Motor neuron (in vitro differentiated cells): Measurements from ENCODE around the gene PPIF. TPM values are rescaled to one million over a fixed set of nuclear protein-coding genes. Genes with fewer than 3 reads are reported as not detected.
"Not testable (repeated sequence)": the region's sequence is repeated elsewhere in the genome, so short reads cannot be mapped to it uniquely, and the experiment has no call there.

Source experiments
- ATAC-seq, 8 experiments: fragments of 200-7000 bp; cut with Tn5 transposase; replicated peaks in 6 of 8; 2 replicates each; pipeline ENCODE4 v1.8.0; 2021; ENCODE audit warnings: mild to moderate bottlenecking in 8 of 8, moderate library complexity in 8 of 8
- H3K27ac ChIP-seq, 2 donors: fragments of 250-450 bp; sonication (Bioruptor Pico); 2 replicates each; pipeline ENCODE4 v1.9.0; 2021; ENCODE audit warnings: antibody characterized with exemption in 2 of 2, mild to moderate bottlenecking in 2 of 2, moderate library complexity in 1 of 2
- H3K4me1 ChIP-seq, 2 donors: fragments of 250-450 bp; sonication (Bioruptor Pico); replicated peaks in 1 of 2; 2 replicates each; pipeline ENCODE4 v1.6.1; 2021; ENCODE audit warnings: antibody characterized with exemption in 2 of 2, mild to moderate bottlenecking in 2 of 2, moderate library complexity in 1 of 2
- H3K4me3 ChIP-seq, 5 donors: fragments of 250-450 bp; sonication (Bioruptor Pico); 2 replicates each; pipeline ENCODE4 v1.9.0; 2021; ENCODE audit warnings: antibody characterized with exemption in 5 of 5, mild to moderate bottlenecking in 5 of 5, moderate library complexity in 4 of 5
- WGBS, 10 experiments: fragments of 450-650 bp; shearing (Covaris generic); methylation state at CpG; one replicate each; pipeline ENCODE4 v1.0.0; 2022; 5-methylcytosine and 5-hydroxymethylcytosine counted together
- in situ Hi-C, 9 experiments: fragments of 400-800 bp; cut with MboI; loops; one replicate each; pipeline ENCODE4 v1.15.0; 2021; ENCODE audit warnings: low sequenced_read_pairs in 9 of 9, low pct_unique_long_range_greater_than_20kb in 2 of 9; ENCODE audit not compliant: unreplicated experiment in 9 of 9
- total RNA-seq, 8 experiments: library from RNA; unstranded; fragments of 300-600 nt; gene quantifications; 2 replicates each; pipeline versions ENCODE4 v1.2.3 to v1.2.4, GENCODE V29; 2022

The PPIF gene
- total RNA-seq, 8 experiments from 2014 or later: 10.3 to 90.8 (median 22.2) TPM

GRCh38 chr10:79328737-79329504, 18.3 kb upstream of the PPIF start:
- 60 to 100% (median 76%) methylated on average over 1 to 8 of the region's 14 CpGs; no CpG with 5 or more reads in 2 of the 10 experiments for WGBS, 10 experiments
- H3K4me1 ChIP-seq: no peaks in the 10 kb centered on the region
- no peak overlapping the region for H3K27ac ChIP-seq
- in situ Hi-C loops: no loop called here
- ATAC-seq: peak in 7 of 8 experiments; percentile 11 to 94 (median 75)
- no peak overlapping the region for H3K4me3 ChIP-seq

GRCh38 chr10:79329529-79329928, 17.7 kb upstream of the PPIF start:
- no peak overlapping the region for H3K4me3 ChIP-seq
- ATAC-seq: no peak
- no peaks in the 10 kb centered on the region for H3K4me1 ChIP-seq
- WGBS, 10 experiments: 80 to 100% (median 95%) methylated on average over 1 to 6 of the region's 9 CpGs; no CpG with 5 or more reads in 4 of the 10 experiments
- in situ Hi-C loops: no loop called here
- no peak overlapping the region for H3K27ac ChIP-seq

- WGBS, 10 experiments: 67 to 100% methylated on average over 1 to 2 of the region's 5 CpGs; no CpG with 5 or more reads in 8 of the 10 experiments
- no peak overlapping the region for H3K4me3 ChIP-seq
- no peak overlapping the region for H3K27ac ChIP-seq
- in situ Hi-C loops: no loop called here
- no peaks in the 10 kb centered on the region for H3K4me1 ChIP-seq
- no peak for ATAC-seq
Measured at GRCh38 chr10:79331226-79331625, 16.0 kb upstream of the PPIF start.

- WGBS, 10 experiments: 10 to 87% (median 49%) methylated on average over 2 to 5 of the region's 6 CpGs; no CpG with 5 or more reads in 5 of the 10 experiments
- no peaks in the 10 kb centered on the region for H3K4me1 ChIP-seq
- in situ Hi-C loops: no loop called here
- ATAC-seq: peak; percentile 12 to 88 (median 56)
- H3K27ac ChIP-seq: no peak overlapping the region
- H3K4me3 ChIP-seq: no peak overlapping the region
Measured at GRCh38 chr10:79331709-79332108, 15.6 kb upstream of the PPIF start.

- H3K27ac ChIP-seq, H3K4me1 ChIP-seq, H3K4me3 ChIP-seq, in situ Hi-C loops: not testable (repeated sequence)
- peak in 3 of 8 experiments; percentile 53 to 62 (median 59) for ATAC-seq
- 57 to 100% (median 71%) methylated on average over 1 of the region's 10 CpGs; no CpG with 5 or more reads in 7 of the 10 experiments for WGBS, 10 experiments
Measured at GRCh38 chr10:79332610-79333315, 14.5 kb upstream of the PPIF start.

DNA sequence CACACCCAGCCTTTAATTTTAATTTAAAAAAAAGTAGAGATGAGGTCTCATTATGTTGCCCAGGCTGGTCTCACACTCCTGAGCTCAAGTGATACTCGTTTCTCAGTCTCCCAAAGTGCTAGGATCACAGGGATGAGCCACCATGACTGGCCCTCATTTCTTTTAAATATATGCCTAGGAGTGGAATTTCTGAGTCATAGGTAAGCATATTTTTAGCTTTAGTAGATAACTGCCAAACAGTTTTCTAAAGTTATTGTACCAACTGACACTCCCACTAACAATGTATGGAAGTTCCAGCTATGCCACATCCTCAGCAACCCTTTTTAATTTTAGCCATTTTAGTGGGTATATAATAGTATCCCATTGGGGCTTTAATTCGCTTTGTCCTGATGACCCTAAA, 13.8 kb upstream of the PPIF start:
- ATAC-seq: no peak
- 33 to 100% (median 83%) methylated on average over 1 to 2 of the region's 2 CpGs; no CpG with 5 or more reads in 2 of the 10 experiments for WGBS, 10 experiments
- Histone ChIP-seq H3K4me3 (no peak overlapping the region), H3K27ac (no peak overlapping the region), H3K4me1 (no peaks in the 10 kb centered on the region)
- in situ Hi-C loops: no loop called here

- 57 to 100% (median 77%) methylated on average over 1 to 2 of the region's 2 CpGs; no CpG with 5 or more reads in 4 of the 10 experiments for WGBS, 10 experiments
- in situ Hi-C loops: no loop called here
Measured at GRCh38 chr10:79334573-79334972, 12.7 kb upstream of the PPIF start.

GRCh38 chr10:79335094-79335469, 12.2 kb upstream of the PPIF start:
- Histone ChIP-seq H3K27ac (no peak overlapping the region), H3K4me1 (no peaks in the 10 kb centered on the region), H3K4me3 (no peak overlapping the region)
- in situ Hi-C loops: no loop called here
- ATAC-seq: peak in 1 of 8 experiments; percentile 6
- WGBS, 10 experiments: 80 to 100% methylated on average over 1 of the region's 2 CpGs; no CpG with 5 or more reads in 8 of the 10 experiments

More at GRCh38 chr10:79334573-79334972, 12.7 kb upstream of the PPIF start:
- Histone ChIP-seq H3K4me3 (no peak overlapping the region), H3K4me1 (no peaks in the 10 kb centered on the region), H3K27ac (no peak overlapping the region)
- ATAC-seq: no peak

- Histone ChIP-seq H3K27ac (no peak overlapping the region), H3K4me1 (no peaks in the 10 kb centered on the region), H3K4me3 (no peak overlapping the region)
- WGBS, 10 experiments: 43 to 86% (median 71%) methylated on average over 1 to 4 of the region's 13 CpGs; no CpG with 5 or more reads in 6 of the 10 experiments
- in situ Hi-C loops: no loop called here
- peak in 5 of 8 experiments; percentile 12 to 31 (median 23) for ATAC-seq
Measured at GRCh38 chr10:79335470-79336235, 11.6 kb upstream of the PPIF start.

- 89 to 100% (median 100%) methylated on average over 1 to 2 of the region's 3 CpGs; no CpG with 5 or more reads in 6 of the 10 experiments for WGBS, 10 experiments
- ATAC-seq: peak in 2 of 8 experiments; percentile 16 to 18
- Histone ChIP-seq H3K4me1 (no peaks in the 10 kb centered on the region), H3K27ac (no peak overlapping the region), H3K4me3 (no peak overlapping the region)
- in situ Hi-C loops: no loop called here
Measured at GRCh38 chr10:79336276-79336675, 11.0 kb upstream of the PPIF start.

GRCh38 chr10:79336739-79337138, 10.5 kb upstream of the PPIF start:
- Histone ChIP-seq H3K27ac (no peak overlapping the region), H3K4me3 (no peak overlapping the region), H3K4me1 (no peaks in the 10 kb centered on the region)
- in situ Hi-C loops: no loop called here
- ATAC-seq: peak in 2 of 8 experiments; percentile 12 to 19
- 26 to 100% (median 72%) methylated on average over 1 to 5 of the region's 7 CpGs; no CpG with 5 or more reads in 2 of the 10 experiments for WGBS, 10 experiments

DNA sequence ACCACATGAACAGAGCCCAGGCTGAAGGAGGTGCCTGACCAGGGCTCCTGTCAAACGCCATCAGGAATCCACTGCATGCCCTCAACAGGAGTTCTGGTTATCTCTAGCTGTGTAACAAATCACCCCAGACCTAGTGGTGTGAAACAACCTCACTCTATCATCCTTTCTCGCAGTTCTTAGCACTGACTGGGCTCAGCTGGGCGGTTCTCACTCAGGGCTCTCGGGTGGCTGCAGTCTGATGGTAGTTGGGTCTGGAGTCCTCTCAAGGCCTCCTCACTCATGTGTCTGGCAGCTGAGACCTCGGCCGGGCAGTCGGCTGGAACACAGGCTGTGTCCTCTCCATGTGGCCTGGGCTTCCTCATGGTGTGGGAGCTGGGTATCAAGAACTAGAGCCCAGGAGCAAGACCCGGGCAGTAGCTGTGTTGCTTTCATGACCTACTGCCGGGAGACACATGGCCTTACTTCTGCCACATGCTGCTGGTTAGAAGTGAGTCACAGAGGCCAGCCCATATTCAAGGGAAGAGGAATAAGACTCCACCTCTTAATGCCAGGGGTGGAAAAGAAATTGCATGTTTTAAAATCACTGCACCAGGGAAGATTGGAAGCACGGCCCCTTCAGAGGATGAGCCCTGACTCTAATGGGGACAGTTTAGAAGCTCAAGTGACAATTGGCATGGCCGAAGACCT, 9.3 kb upstream of the PPIF start:
- ATAC-seq: peak in 3 of 8 experiments; percentile 57 to 88 (median 75)
- H3K4me1 ChIP-seq, H3K27ac ChIP-seq, H3K4me3 ChIP-seq, in situ Hi-C loops: not testable (repeated sequence)
- WGBS, 10 experiments: 50 to 70% methylated on average over 1 to 2 of the region's 11 CpGs; no CpG with 5 or more reads in 8 of the 10 experiments
